Peyer's patch (tissue), 4 donors: ENCODE data around the gene TMEM131.

Experiments used
- POLR2A ChIP-seq, 2 donors: fragments of 450-650 bp; IDR thresholded peaks; one replicate each; pipeline ENCODE4 v1.5.1; 2017; ENCODE audit warnings: antibody characterized with exemption in 2 of 2, mild to moderate bottlenecking in 2 of 2, moderate library complexity in 2 of 2
- TF ChIP-seq, protein P1 (sequence below), 6 experiments: fragments of 450-650 bp in 4 of 6; fragments of 200-600 bp in 2 of 6; sonication (generic) in 1 of 6; IDR thresholded peaks; one replicate each; pipeline ENCODE4 v1.5.1; 2017 to 2019; ENCODE audit warnings: antibody characterized with exemption in 6 of 6, mild to moderate bottlenecking in 3 of 6, moderate library complexity in 1 of 6

DNA sequence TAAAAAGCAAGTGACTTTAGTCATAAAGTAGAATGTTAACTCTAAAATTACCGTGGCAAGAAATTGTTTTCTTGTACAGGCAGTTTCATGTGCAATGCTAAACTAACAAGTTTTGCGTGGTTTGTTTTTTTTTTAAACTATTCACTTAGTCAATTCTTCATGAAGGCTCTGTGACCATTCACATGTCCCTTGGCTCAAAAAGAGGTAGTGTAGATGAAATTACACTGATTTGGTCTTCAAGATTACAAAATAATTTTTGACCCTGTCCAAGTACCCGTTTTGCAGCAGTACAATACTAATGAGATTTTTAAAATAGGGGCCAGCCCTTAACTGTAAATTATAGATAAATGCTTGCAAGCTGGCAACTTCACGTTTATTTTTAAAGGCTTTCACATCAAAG, 1.3 kb downstream of the TMEM131 start:
- TF ChIP-seq, protein P1, sequence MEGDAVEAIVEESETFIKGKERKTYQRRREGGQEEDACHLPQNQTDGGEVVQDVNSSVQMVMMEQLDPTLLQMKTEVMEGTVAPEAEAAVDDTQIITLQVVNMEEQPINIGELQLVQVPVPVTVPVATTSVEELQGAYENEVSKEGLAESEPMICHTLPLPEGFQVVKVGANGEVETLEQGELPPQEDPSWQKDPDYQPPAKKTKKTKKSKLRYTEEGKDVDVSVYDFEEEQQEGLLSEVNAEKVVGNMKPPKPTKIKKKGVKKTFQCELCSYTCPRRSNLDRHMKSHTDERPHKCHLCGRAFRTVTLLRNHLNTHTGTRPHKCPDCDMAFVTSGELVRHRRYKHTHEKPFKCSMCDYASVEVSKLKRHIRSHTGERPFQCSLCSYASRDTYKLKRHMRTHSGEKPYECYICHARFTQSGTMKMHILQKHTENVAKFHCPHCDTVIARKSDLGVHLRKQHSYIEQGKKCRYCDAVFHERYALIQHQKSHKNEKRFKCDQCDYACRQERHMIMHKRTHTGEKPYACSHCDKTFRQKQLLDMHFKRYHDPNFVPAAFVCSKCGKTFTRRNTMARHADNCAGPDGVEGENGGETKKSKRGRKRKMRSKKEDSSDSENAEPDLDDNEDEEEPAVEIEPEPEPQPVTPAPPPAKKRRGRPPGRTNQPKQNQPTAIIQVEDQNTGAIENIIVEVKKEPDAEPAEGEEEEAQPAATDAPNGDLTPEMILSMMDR (IDR thresholded peaks at IDR 0.05): no peak
- no peak for TF ChIP-seq POLR2A (IDR thresholded peaks at IDR 0.05)
